ENCODE data around the gene RAB13. TPM values are rescaled to one million over a fixed set of nuclear protein-coding genes. Genes with fewer than 3 reads are reported as not detected.

Gene RAB13
- total RNA-seq, 2 experiments from 2014 or later = 0.28 to 0.30 TPM

DNA sequence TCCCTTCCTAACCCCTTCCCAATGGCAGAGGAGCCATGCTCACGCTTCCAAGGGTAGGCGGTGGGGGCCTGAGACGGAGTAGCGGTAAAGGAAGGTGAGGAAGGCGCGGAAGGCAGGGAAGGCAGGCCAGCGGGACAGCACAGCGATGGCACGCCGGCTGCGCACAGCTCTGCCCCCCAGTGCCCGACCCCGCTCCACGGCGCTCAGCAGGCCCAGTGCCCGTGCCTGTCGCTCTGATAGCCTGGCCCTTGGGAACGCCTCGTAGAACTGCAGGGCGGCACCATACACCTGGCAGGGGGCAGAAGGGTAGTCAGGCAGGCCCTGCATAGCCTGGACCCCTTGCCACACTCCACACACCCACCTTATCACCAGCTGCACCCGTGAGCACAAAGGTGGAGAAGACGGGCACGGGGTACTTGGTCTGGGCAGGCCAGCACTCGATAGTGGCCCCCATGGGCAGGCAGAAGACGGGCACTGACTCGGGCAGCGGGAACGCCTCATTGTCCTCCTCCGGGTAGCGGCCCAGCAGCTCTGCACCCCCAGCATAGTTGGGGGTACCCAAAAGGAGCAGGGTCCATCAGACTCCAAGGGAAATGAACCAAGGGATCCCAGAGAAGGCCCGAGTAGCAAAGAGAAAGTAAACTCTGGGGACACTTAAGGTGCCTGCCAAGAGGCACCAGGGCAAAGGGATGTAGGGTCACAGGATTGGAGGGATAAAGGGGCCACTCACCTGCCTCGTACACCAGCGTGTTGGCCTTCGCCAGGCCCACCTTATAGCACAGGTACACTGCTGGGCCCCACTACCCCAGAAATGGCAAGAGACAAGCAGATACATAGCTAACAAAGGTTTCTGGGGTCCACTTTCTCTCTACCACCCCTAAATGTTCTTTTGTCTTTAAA lies 44.1 kb downstream of the RAB13 start:
- TF ChIP-seq, protein P1, sequence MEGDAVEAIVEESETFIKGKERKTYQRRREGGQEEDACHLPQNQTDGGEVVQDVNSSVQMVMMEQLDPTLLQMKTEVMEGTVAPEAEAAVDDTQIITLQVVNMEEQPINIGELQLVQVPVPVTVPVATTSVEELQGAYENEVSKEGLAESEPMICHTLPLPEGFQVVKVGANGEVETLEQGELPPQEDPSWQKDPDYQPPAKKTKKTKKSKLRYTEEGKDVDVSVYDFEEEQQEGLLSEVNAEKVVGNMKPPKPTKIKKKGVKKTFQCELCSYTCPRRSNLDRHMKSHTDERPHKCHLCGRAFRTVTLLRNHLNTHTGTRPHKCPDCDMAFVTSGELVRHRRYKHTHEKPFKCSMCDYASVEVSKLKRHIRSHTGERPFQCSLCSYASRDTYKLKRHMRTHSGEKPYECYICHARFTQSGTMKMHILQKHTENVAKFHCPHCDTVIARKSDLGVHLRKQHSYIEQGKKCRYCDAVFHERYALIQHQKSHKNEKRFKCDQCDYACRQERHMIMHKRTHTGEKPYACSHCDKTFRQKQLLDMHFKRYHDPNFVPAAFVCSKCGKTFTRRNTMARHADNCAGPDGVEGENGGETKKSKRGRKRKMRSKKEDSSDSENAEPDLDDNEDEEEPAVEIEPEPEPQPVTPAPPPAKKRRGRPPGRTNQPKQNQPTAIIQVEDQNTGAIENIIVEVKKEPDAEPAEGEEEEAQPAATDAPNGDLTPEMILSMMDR (IDR thresholded peaks at IDR 0.05) = no peak
- intact Hi-C loops (cut with DNase I, micrococcal nuclease) = no loop called here
- peaks cover 85% of the 10 kb centered on the region for H3K36me3 Mint-ChIP-seq (ENCODE audit: low read depth)
- POLR2A ChIA-PET = no interaction called here
- H3K9me3 Mint-ChIP-seq = no peaks in the 10 kb centered on the region
- Histone ChIP-seq H3K27ac (ENCODE audit: low read depth in 1 of 2, low read length in 2 of 2) (peak overlapping the region in 1 of 2 donors; percentile 15), H3K27me3 (ENCODE audit: control insufficient read depth in 1 of 2, insufficient read depth in 2 of 2, low read length in 2 of 2) (no peaks in the 10 kb centered on the region), H3K4me1 (ENCODE audit: insufficient read depth, low read length) (peaks cover 57% of the 10 kb centered on the region), H3K4me3 (ENCODE audit: low read length) (no peak overlapping the region), H3K9me3 (ENCODE audit: control insufficient read depth in 1 of 2, insufficient read depth in 1 of 2, low read length in 2 of 2) (no peaks in the 10 kb centered on the region), H3K36me3 (ENCODE audit: insufficient read depth, low read length) (peaks cover 65% of the 10 kb centered on the region)
- no peaks in the 10 kb centered on the region for H3K27me3 Mint-ChIP-seq
- peaks cover 41% of the 10 kb centered on the region for H3K4me1 Mint-ChIP-seq (ENCODE audit: low read depth)
- H3K4me3 Mint-ChIP-seq = no peak overlapping the region
- H3K27ac Mint-ChIP-seq = peak overlapping the region; percentile 86
- ATAC-seq (ENCODE audit: poor library complexity) (no peak), DNase-seq (no peak)
- CTCF ChIA-PET = no interaction called here

DNA sequence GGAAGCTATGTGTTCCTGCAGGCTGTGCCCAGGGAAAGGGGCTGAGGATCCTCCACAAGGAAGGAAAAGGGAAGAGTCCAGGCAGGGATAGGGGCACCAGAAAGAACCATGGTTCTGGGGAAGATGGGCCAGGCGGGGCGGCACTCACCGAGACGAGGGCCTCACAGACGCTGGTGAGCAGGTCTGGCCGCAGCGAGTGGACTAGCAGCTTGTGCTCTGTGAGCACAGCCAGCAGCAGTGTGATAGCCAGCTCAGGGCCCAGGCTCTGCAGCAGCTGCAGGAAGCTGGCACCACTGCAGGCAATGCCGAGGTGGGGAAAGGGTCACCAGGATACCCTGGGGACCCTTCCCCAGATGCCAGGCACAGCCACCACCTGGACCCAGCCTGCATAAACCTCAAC lies 45.4 kb downstream of the RAB13 start:
- no peak for DNase-seq
- H3K27me3 ChIP-seq (ENCODE audit: control insufficient read depth in 1 of 2, insufficient read depth in 2 of 2, low read length in 2 of 2) = no peaks in the 10 kb centered on the region
- H3K4me3 ChIP-seq (ENCODE audit: low read length) = no peak overlapping the region
- intact Hi-C loops (cut with DNase I, micrococcal nuclease) = no loop called here
- H3K4me1 Mint-ChIP-seq (ENCODE audit: low read depth) = peaks cover 41% of the 10 kb centered on the region
- no peaks in the 10 kb centered on the region for H3K27me3 Mint-ChIP-seq
- no peak for ATAC-seq (ENCODE audit: poor library complexity)
- H3K4me1 ChIP-seq (ENCODE audit: insufficient read depth, low read length) = peaks cover 51% of the 10 kb centered on the region
- ChIA-PET POLR2A (no interaction called here), CTCF (no interaction called here)
- no peaks in the 10 kb centered on the region for H3K9me3 Mint-ChIP-seq
- TF ChIP-seq, protein P1 (IDR thresholded peaks at IDR 0.05) = no peak
- H3K36me3 ChIP-seq (ENCODE audit: insufficient read depth, low read length) = peaks cover 78% of the 10 kb centered on the region
- no peak overlapping the region for H3K4me3 Mint-ChIP-seq
- H3K9me3 ChIP-seq (ENCODE audit: control insufficient read depth in 1 of 2, insufficient read depth in 1 of 2, low read length in 2 of 2) = no peaks in the 10 kb centered on the region
- peak overlapping the region; percentile 69 for H3K27ac Mint-ChIP-seq
- H3K27ac ChIP-seq (ENCODE audit: low read depth in 1 of 2, low read length in 2 of 2) = no peak overlapping the region
- H3K36me3 Mint-ChIP-seq (ENCODE audit: low read depth) = peaks cover 93% of the 10 kb centered on the region

DNA sequence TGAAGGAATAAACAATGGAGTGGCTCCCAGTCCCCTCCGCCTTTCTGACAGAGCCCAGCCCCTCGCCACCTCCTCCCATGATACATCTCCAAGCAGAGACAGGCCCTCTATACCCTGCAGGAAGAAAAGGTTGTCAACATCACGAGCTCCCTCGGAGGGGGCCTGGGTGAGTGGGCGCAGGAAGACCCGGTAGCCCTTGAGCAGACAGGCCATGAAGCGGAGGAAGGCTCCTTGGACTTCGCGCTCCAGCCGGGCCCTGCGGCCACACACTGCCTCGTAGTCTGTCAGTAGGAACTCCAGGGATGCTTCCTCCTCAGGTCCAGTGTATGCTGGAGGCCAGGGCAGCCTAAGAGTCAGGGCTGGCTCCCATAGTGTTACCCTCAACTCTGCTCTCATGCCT lies 46.7 kb downstream of the RAB13 start:
- ATAC-seq (ENCODE audit: poor library complexity) (no peak), DNase-seq (no peak)
- no peaks in the 10 kb centered on the region for H3K9me3 ChIP-seq (ENCODE audit: control insufficient read depth in 1 of 2, insufficient read depth in 1 of 2, low read length in 2 of 2)
- Mint-ChIP-seq H3K4me3 (no peak overlapping the region), H3K9me3 (no peaks in the 10 kb centered on the region), H3K27me3 (no peaks in the 10 kb centered on the region), H3K4me1 (ENCODE audit: low read depth) (peaks cover 31% of the 10 kb centered on the region), H3K27ac (peak overlapping the region; percentile 56), H3K36me3 (ENCODE audit: low read depth) (peaks cover 93% of the 10 kb centered on the region)
- H3K27ac ChIP-seq (ENCODE audit: low read depth in 1 of 2, low read length in 2 of 2) = no peak overlapping the region
- no peaks in the 10 kb centered on the region for H3K27me3 ChIP-seq (ENCODE audit: control insufficient read depth in 1 of 2, insufficient read depth in 2 of 2, low read length in 2 of 2)
- H3K4me3 ChIP-seq (ENCODE audit: low read length) = no peak overlapping the region
- TF ChIP-seq, protein P1 (IDR thresholded peaks at IDR 0.05) = no peak
- CTCF ChIA-PET = interaction anchor here (1.0 kb wide), 1 partner anchor 19 kb away, joined by 3 read pairs; no protein-coding TSS in a partner anchor
- H3K4me1 ChIP-seq (ENCODE audit: insufficient read depth, low read length) = peaks cover 38% of the 10 kb centered on the region
- intact Hi-C loops (cut with DNase I, micrococcal nuclease) = no loop called here
- POLR2A ChIA-PET = interaction anchor here (0.8 to 1.7 kb wide), 4 partner anchors 16 to 51 kb away, joined by 3 to 6 read pairs (median 5); partner anchors contain the start of genes GATAD2B and RPS27
- peaks cover 88% of the 10 kb centered on the region for H3K36me3 ChIP-seq (ENCODE audit: insufficient read depth, low read length)

All from CD4-positive, alpha-beta T cell (primary cell).